Naive thymus-derived CD8-positive, alpha-beta T cell (primary cell): ENCODE results near the gene ALK. TPM values are rescaled to one million over a fixed set of nuclear protein-coding genes. Genes with fewer than 3 reads are reported as not detected.

ENCODE experiments used
- ATAC-seq, 2 donors: fragments of 150-1000 bp; cut with Tn5 transposase in 1 of 2; sonication (Bioruptor Pico), chemical (Tn5 transposase) in 1 of 2; 1 replicate in 1 of 2; 2 replicates in 1 of 2; pipeline ENCODE4 v1.10.0; 2021; ENCODE audit warnings: mild to moderate bottlenecking in 2 of 2, moderate library complexity in 2 of 2
- POLR2A ChIA-PET: fragments of 350-600 bp; sonication (Branson Sonifier 250); formaldehyde crosslinking; loops from one replicate; lab custom pipeline; 2021; ENCODE audit warnings: antibody characterized with exemption; lab: Charles Lee
- DNase-seq, 10 donors: peaks; one replicate each; pipeline versions ENCODE4 v3.0.0 to v3.0.0-alpha.2; 2020 to 2022
- H3K27ac Mint-ChIP-seq, 10 donors: one replicate each; pipeline ENCODE4 v1.8.0; 2020 to 2022; ENCODE audit warnings: mild to moderate bottlenecking in 10 of 10, mixed read lengths in 10 of 10, moderate library complexity in 4 of 10, inconsistent platforms in 1 of 10
- H3K27me3 Mint-ChIP-seq, 5 donors: one replicate each; pipeline ENCODE4 v1.8.0; 2021 to 2022; ENCODE audit warnings: mixed read lengths in 5 of 5
- H3K36me3 Mint-ChIP-seq, 3 donors: one replicate each; pipeline ENCODE4 v1.8.0; 2020 to 2022; ENCODE audit warnings: mixed read lengths in 3 of 3, mild to moderate bottlenecking in 2 of 3, inconsistent platforms in 1 of 3
- H3K4me1 Mint-ChIP-seq, 4 donors: one replicate each; pipeline ENCODE4 v1.8.0; 2021 to 2022; ENCODE audit warnings: mixed read lengths in 4 of 4
- H3K4me3 Mint-ChIP-seq, 10 donors: one replicate each; pipeline ENCODE4 v1.8.0; 2020 to 2022; ENCODE audit warnings: mild to moderate bottlenecking in 10 of 10, mixed read lengths in 10 of 10, moderate library complexity in 6 of 10, inconsistent platforms in 1 of 10
- H3K9me3 Mint-ChIP-seq, 9 donors: one replicate each; pipeline ENCODE4 v1.8.0; 2020 to 2022; ENCODE audit warnings: mixed read lengths in 9 of 9, mild to moderate bottlenecking in 3 of 9, inconsistent platforms in 1 of 9, moderate library complexity in 1 of 9
- polyA plus RNA-seq, 3 donors: library from polyadenylated mRNA; unstranded; fragments of 300-500 nt; fragmentation: Illumina TruSeq; gene quantifications; one replicate each; pipeline ENCODE4 v1.2.3, GENCODE V29; 2021
- total RNA-seq, 8 experiments: library from RNA in 2 of 8; stranded (reverse) in 2 of 8; gene quantifications; one replicate each; pipeline ENCODE4 v1.2.3 and lab custom pipeline; 2021 to 2026

The ALK gene
- total and polyA plus RNA-seq, 5 experiments from 2014 or later: 0.10 TPM; not detected in 4

GRCh38 chr2:29703336-29703735, 218.1 kb downstream of the ALK start:
- Mint-ChIP-seq H3K9me3 (no peaks in the 10 kb centered on the region), H3K36me3 (no peaks in the 10 kb centered on the region)

DNA sequence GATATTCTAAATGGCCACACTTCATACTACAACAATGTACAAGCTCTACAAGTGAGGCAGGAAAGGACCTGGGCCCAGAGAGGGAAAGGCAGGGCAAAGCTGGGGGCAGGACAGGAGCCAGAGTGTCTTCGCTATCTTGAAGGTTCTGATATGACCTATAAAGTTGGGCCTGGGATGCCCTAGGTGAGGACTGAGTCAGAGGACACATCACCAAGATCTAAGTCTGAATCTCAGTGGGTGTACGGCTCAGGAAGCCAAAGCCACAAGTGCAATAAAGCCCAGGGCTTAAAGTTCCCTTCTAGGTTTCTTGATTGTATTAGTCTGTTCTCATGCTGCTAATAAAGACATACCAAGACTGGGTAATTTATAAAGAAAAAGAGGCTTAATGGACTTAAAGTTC, 219.1 kb downstream of the ALK start:
- Mint-ChIP-seq H3K36me3 (no peaks in the 10 kb centered on the region), H3K4me1 (peaks cover 0 to 4% (median 0%) of the 10 kb centered on the region in 4 donors), H3K4me3 (no peak overlapping the region), H3K9me3 (no peaks in the 10 kb centered on the region), H3K27me3 (peaks cover 0 to 14% (median 3%) of the 10 kb centered on the region in 5 donors), H3K27ac (peak overlapping the region in 1 of 10 donors; percentile 28)
- ATAC-seq (no peak), DNase-seq (no peak)
- POLR2A ChIA-PET: no interaction called here

More at GRCh38 chr2:29703336-29703735, 218.1 kb downstream of the ALK start:
- ATAC-seq (no peak), DNase-seq (no peak)
- Mint-ChIP-seq H3K27ac (no peak overlapping the region), H3K27me3 (peaks cover 0 to 16% (median 3%) of the 10 kb centered on the region in 5 donors), H3K4me1 (peaks cover 0 to 4% (median 0%) of the 10 kb centered on the region in 4 donors), H3K4me3 (no peak overlapping the region)
- POLR2A ChIA-PET: no interaction called here

GRCh38 chr2:29700560-29700959, 220.8 kb downstream of the ALK start:
- POLR2A ChIA-PET: no interaction called here
- no peaks in the 10 kb centered on the region for H3K36me3 Mint-ChIP-seq

GRCh38 chr2:29699045-29699444, 222.3 kb downstream of the ALK start:
- ATAC-seq (no peak), DNase-seq (no peak)
- Mint-ChIP-seq H3K27ac (no peak overlapping the region), H3K27me3 (peaks cover 1 to 18% (median 8%) of the 10 kb centered on the region in 5 donors), H3K4me1 (peaks cover 0 to 2% (median 0%) of the 10 kb centered on the region in 4 donors), H3K9me3 (no peaks in the 10 kb centered on the region), H3K4me3 (no peak overlapping the region), H3K36me3 (no peaks in the 10 kb centered on the region)
- POLR2A ChIA-PET: no interaction called here

More at GRCh38 chr2:29700560-29700959, 220.8 kb downstream of the ALK start:
- peaks cover 0 to 2% (median 0%) of the 10 kb centered on the region in 4 donors for H3K4me1 Mint-ChIP-seq
- H3K9me3 Mint-ChIP-seq: no peaks in the 10 kb centered on the region
- DNase-seq (no peak), ATAC-seq (no peak)
- H3K27me3 Mint-ChIP-seq: peaks cover 0 to 8% (median 2%) of the 10 kb centered on the region in 5 donors
- no peak overlapping the region for H3K4me3 Mint-ChIP-seq
- H3K27ac Mint-ChIP-seq: no peak overlapping the region

GRCh38 chr2:29698216-29698615, 223.2 kb downstream of the ALK start:
- Mint-ChIP-seq H3K4me1 (peaks cover 0 to 2% (median 0%) of the 10 kb centered on the region in 4 donors), H3K27ac (no peak overlapping the region)
- POLR2A ChIA-PET: no interaction called here

DNA sequence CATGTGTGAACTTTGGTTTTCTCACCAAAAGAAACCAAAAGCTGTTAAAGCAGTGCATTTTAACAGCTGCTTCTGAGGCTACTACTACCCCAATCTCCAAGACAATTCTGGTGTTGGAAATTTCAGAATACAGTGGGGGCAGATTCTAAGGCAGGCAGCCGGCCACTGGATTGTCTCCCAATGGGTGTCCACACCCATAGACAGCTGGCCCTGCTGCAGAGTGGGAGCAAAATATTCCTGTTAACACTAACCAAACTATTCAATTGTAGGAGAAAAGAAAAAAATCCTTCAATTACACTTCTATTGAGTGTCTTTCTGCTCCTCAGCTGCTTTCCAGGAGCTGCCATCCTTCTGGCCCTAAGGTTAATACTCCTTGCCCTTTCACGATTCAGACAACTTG, 223.7 kb downstream of the ALK start:
- H3K27ac Mint-ChIP-seq: no peak overlapping the region
- H3K36me3 Mint-ChIP-seq: no peaks in the 10 kb centered on the region
- no peak for DNase-seq
- H3K9me3 Mint-ChIP-seq: no peaks in the 10 kb centered on the region
- POLR2A ChIA-PET: no interaction called here
- peaks cover 0 to 2% (median 0%) of the 10 kb centered on the region in 4 donors for H3K4me1 Mint-ChIP-seq
- no peak overlapping the region for H3K4me3 Mint-ChIP-seq
- no peak for ATAC-seq
- H3K27me3 Mint-ChIP-seq: peaks cover 5 to 26% (median 10%) of the 10 kb centered on the region in 5 donors

More at GRCh38 chr2:29698216-29698615, 223.2 kb downstream of the ALK start:
- no peak overlapping the region for H3K4me3 Mint-ChIP-seq
- ATAC-seq (no peak), DNase-seq (no peak)
- H3K27me3 Mint-ChIP-seq: peaks cover 1 to 21% (median 8%) of the 10 kb centered on the region in 5 donors
- no peaks in the 10 kb centered on the region for H3K9me3 Mint-ChIP-seq
- no peaks in the 10 kb centered on the region for H3K36me3 Mint-ChIP-seq

DNA sequence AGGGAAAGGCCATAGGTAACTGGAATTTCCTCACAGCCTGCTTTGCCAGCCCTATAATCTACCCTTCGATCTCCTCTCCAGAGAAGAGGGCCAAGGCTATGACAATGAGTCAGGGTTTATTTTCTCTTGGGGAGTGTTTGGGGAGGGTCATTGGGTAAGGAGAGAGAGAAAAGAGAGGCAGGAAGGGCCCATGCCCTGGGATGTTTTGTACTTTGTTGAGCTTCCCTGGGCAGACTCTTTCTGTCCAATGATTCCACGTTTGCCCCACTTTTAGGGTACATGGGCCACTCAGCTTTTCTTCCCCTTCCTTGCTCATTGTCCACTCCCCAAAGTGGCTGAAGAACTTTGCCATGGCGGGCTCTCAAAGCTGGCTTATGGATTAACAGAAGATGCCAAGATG, 224.2 kb downstream of the ALK start:
- no peak overlapping the region for H3K4me3 Mint-ChIP-seq
- no peaks in the 10 kb centered on the region for H3K4me1 Mint-ChIP-seq
- H3K27ac Mint-ChIP-seq: no peak overlapping the region
- DNase-seq (no peak), ATAC-seq (no peak)
- no peaks in the 10 kb centered on the region for H3K36me3 Mint-ChIP-seq
- POLR2A ChIA-PET: no interaction called here
- H3K9me3 Mint-ChIP-seq: no peaks in the 10 kb centered on the region
- peaks cover 8 to 25% (median 13%) of the 10 kb centered on the region in 5 donors for H3K27me3 Mint-ChIP-seq

DNA sequence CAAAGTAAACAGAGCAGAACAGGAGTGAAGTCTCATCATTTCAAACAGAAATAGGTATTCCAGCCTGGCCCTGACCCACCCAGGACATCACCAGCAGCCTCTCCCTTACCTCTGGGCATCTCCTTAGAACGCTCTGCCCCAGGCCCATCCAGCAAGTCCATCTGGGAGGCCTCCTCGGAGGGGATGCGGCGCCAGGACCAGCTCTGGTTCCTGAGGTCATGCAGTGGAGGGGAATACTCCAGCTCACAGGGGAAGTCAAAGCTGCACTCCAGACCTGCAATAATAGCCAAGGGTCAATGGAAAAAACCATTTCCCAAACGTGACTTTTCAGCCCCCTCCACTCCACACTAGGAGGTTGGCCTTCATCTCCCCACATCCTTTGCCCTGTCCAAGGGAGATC, 226.6 kb downstream of the ALK start:
- H3K27me3 Mint-ChIP-seq: peaks cover 9 to 29% (median 15%) of the 10 kb centered on the region in 5 donors
- POLR2A ChIA-PET: no interaction called here
- H3K9me3 Mint-ChIP-seq: no peaks in the 10 kb centered on the region
- DNase-seq: no peak
- H3K4me3 Mint-ChIP-seq: no peak overlapping the region
- no peak for ATAC-seq
- no peaks in the 10 kb centered on the region for H3K4me1 Mint-ChIP-seq
- no peaks in the 10 kb centered on the region for H3K36me3 Mint-ChIP-seq
- no peak overlapping the region for H3K27ac Mint-ChIP-seq

GRCh38 chr2:29691391-29691950, 229.9 kb downstream of the ALK start:
- Mint-ChIP-seq H3K9me3 (no peaks in the 10 kb centered on the region), H3K36me3 (no peaks in the 10 kb centered on the region), H3K4me1 (no peaks in the 10 kb centered on the region), H3K4me3 (no peak overlapping the region), H3K27me3 (peaks cover 9 to 55% (median 17%) of the 10 kb centered on the region in 5 donors), H3K27ac (no peak overlapping the region)
- DNase-seq: no peak
- POLR2A ChIA-PET: no interaction called here
- ATAC-seq: no peak

- Mint-ChIP-seq H3K9me3 (no peaks in the 10 kb centered on the region), H3K4me3 (no peak overlapping the region), H3K36me3 (no peaks in the 10 kb centered on the region), H3K27me3 (peaks cover 9 to 61% (median 18%) of the 10 kb centered on the region in 5 donors), H3K4me1 (no peaks in the 10 kb centered on the region), H3K27ac (no peak overlapping the region)
- POLR2A ChIA-PET: no interaction called here
- no peak for ATAC-seq
- no peak for DNase-seq
These were observed 231.7 kb downstream of the ALK start for GRCh38 chr2:29689666-29690065.

DNA sequence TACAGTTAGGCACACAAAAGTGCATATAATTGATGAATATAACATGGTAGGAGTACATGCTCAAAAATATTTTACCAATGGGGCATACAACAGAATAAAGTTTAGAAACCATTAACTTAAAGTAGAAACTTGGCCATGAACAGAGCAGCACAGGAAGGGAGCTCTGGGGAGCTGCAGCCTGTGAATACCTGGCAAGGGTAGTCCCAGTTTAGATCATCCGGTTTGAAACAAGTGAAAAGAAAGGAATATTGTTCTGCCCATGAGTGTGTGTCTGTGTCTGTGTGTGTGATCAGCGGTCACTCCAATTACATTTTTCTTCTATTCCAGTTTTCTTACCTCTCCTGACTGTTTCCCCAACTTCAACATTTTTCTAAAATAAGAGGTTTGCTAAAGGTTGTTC, 233.0 kb downstream of the ALK start:
- DNase-seq (no peak), ATAC-seq (no peak)
- Mint-ChIP-seq H3K36me3 (no peaks in the 10 kb centered on the region), H3K9me3 (no peaks in the 10 kb centered on the region), H3K27ac (no peak overlapping the region), H3K27me3 (peaks cover 11 to 57% (median 20%) of the 10 kb centered on the region in 5 donors), H3K4me3 (no peak overlapping the region), H3K4me1 (no peaks in the 10 kb centered on the region)
- POLR2A ChIA-PET: no interaction called here

GRCh38 chr2:29687121-29687520, 234.3 kb downstream of the ALK start:
- H3K36me3 Mint-ChIP-seq: no peaks in the 10 kb centered on the region
- POLR2A ChIA-PET: no interaction called here
- H3K4me1 Mint-ChIP-seq: no peaks in the 10 kb centered on the region
- H3K4me3 Mint-ChIP-seq: no peak overlapping the region
- no peaks in the 10 kb centered on the region for H3K9me3 Mint-ChIP-seq
- H3K27me3 Mint-ChIP-seq: peaks cover 10 to 51% (median 17%) of the 10 kb centered on the region in 5 donors
- no peak overlapping the region for H3K27ac Mint-ChIP-seq
- DNase-seq (no peak), ATAC-seq (no peak)

- no peak for DNase-seq
- POLR2A ChIA-PET: no interaction called here
- Mint-ChIP-seq H3K27me3 (peaks cover 11 to 32% (median 17%) of the 10 kb centered on the region in 5 donors), H3K4me3 (no peak overlapping the region), H3K27ac (no peak overlapping the region), H3K9me3 (peaks cover 0 to 38% (median 6%) of the 10 kb centered on the region in 9 donors), H3K4me1 (no peaks in the 10 kb centered on the region), H3K36me3 (peaks cover 0 to 11% (median 0%) of the 10 kb centered on the region in 3 donors)
- ATAC-seq: no peak
These were observed 244.4 kb downstream of the ALK start for GRCh38 chr2:29676886-29677453.
